ENCODE results near the gene PTGDS.

The PTGDS gene

DNA sequence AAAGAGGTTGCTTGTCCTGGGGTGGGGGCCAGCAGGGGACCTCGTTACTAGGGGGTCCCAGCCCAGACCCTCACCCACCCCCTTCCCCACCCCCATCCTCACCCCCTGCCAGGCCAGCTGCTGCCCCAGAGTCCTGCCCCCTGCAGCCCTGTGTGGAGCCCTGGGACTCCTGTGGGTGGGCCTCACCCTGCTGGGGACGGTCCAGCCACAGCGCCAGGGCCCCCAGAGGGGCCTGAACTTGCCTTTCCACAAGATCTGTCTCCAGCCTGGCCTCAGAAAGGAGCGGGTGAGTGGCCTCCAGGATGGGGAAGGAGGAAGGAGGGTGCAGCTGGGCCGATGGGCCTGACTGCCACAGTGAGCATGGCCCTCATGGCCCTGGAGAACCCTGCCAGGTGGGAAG lies 7.5 kb upstream of the PTGDS start:
- TF ChIP-seq, protein P1, sequence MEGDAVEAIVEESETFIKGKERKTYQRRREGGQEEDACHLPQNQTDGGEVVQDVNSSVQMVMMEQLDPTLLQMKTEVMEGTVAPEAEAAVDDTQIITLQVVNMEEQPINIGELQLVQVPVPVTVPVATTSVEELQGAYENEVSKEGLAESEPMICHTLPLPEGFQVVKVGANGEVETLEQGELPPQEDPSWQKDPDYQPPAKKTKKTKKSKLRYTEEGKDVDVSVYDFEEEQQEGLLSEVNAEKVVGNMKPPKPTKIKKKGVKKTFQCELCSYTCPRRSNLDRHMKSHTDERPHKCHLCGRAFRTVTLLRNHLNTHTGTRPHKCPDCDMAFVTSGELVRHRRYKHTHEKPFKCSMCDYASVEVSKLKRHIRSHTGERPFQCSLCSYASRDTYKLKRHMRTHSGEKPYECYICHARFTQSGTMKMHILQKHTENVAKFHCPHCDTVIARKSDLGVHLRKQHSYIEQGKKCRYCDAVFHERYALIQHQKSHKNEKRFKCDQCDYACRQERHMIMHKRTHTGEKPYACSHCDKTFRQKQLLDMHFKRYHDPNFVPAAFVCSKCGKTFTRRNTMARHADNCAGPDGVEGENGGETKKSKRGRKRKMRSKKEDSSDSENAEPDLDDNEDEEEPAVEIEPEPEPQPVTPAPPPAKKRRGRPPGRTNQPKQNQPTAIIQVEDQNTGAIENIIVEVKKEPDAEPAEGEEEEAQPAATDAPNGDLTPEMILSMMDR (conservative IDR thresholded peaks at IDR 0.05; ENCODE audit: low read depth, low read length) = no peak
- no peak for DNase-seq (ENCODE audit: low read depth)
- H3K4me3 ChIP-seq (ENCODE audit: low read length) = no peak overlapping the region

DNA sequence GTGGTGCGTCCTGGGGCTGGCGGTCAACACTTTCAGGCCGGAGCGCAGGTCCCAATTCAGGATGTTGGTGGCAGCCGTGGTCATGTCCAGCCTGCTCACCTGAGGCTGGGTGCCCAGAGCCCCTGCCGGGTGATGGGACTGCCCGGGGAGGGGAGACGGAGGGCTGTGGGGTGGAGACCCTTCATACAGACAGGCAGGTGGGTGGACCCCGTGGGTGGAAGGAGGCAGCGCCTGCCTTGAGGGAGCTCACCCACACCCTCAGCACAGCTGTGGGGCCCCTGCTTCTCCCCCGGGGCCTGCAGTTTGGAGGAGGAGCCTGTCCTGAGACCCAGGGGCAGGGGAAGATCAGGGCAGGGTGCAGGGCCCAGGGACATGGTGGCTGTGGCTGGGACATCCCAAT lies 6.9 kb upstream of the PTGDS start:
- DNase-seq (ENCODE audit: low read depth) = no peak
- TF ChIP-seq, protein P1 (conservative IDR thresholded peaks at IDR 0.05; ENCODE audit: low read depth, low read length) = no peak
- no peak overlapping the region for H3K4me3 ChIP-seq (ENCODE audit: low read length)

DNA sequence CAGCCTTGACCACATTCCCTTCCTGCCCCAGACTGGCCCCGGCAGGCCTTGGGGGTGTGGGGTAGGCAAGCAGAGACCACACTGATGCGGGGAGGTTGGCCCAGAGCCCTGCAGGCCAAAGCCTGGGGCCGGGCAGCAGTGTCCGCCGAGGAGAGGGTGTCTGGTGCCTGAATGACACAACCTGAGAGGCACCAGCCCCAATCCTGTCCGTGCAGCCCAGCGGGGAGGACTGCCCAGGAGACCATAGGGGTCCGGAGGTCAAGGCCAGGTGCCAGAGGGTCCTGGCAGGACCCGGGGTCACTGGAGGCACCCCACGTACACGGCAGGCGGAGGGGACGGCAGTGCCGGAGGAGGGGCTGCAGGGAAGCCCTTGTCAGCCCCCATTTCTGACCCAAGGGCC lies 5.6 kb upstream of the PTGDS start:
- no peak for DNase-seq (ENCODE audit: low read depth)
- TF ChIP-seq, protein P1 (conservative IDR thresholded peaks at IDR 0.05; ENCODE audit: low read depth, low read length) = no peak
- no peak overlapping the region for H3K4me3 ChIP-seq (ENCODE audit: low read length)

DNA sequence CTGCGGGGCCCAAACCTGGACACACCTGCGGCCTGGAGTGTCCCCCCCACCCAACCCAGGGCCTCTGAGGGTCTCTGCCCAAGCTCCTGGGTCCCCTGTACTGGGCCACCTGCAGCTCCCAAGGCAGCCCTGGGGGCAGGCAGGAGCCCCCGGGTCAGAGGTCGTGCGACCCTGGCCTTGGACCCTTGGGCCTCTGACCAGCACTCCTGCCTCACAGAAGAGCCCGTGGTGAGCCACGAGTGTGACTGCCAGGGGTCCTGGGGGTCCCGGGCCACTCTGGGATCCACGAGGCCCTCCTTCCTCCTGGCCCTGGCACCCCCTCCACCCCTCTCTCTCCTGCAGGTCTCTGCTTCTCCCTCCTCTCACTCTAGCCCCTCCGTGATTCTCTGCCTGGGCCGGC lies 5.0 kb upstream of the PTGDS start:
- no peak overlapping the region for H3K4me3 ChIP-seq (ENCODE audit: low read length)
- TF ChIP-seq, protein P1 (conservative IDR thresholded peaks at IDR 0.05; ENCODE audit: low read depth, low read length) = no peak
- DNase-seq (ENCODE audit: low read depth) = no peak

DNA sequence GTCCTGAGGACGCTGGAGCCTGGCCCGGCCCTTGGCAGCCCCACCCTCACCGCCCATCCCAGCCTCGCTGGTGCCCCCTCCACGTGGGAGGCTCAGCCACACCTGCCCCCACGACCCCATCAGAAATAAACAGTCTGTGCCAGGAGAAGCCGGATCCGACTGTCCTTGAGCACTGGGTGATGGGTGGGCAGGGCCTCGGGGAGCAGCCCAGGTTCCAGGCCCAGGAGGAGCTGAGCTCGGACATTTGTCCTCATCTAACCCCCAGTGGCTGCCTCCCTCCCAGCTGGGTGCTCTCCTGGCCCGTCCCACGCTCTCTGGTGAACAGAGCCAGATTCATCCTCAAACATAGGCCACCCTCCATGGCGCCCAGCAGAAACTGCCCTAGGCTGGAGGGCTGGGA lies 4.6 kb upstream of the PTGDS start:
- TF ChIP-seq, protein P1 (conservative IDR thresholded peaks at IDR 0.05; ENCODE audit: low read depth, low read length) = no peak
- H3K4me3 ChIP-seq (ENCODE audit: low read length) = no peak overlapping the region
- no peak for DNase-seq (ENCODE audit: low read depth)

DNA sequence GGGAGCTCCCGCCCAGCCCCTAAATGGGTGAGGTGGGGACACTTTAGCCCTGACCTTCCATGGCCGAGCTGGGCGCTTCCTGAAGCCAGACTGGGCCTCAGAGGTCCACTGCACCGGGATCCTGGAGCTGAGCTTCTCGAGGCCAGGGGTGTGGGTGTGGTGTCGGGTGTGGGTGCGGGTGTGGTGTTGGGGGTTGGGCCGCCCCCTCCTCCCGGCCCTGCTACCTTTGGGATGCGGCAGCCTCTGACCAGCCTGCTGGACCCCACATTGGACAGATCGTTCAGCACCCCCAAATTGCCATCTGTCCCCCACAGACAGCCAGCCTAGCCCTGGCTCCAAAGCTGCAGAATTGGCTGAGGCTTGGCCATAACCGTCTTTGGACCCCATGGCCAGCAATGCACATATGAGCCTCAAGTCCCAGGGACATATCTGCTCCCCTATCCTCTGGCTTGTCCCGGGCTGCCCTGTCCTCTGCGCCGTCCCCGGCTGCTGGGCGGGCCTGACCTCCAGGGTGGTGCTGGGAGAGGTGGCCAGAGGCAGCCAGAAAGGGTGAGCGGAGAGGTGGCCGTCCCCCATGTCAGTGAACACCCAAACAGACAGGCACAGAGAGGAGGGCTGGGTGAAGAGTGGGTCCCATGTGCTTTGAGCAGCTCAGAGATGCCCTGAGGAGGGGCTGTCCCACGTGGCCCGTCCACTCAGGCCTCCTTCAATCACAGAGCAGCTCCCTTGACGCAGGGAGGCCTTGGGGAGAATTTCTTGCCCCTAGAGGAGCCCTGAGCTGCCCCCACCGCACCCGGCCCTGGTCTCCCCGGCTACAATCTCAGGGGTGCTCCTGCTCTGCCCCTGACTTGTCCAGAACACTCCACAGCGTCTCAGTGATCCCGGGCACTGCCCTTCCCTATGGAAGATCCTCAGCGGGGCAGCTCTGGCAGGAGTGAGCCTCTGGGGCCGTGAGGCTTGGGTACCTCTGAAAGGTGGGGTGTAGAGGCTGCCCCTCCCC lies 3.4 kb upstream of the PTGDS start:
- DNase-seq (ENCODE audit: low read depth) = no peak
- no peak overlapping the region for H3K4me3 ChIP-seq (ENCODE audit: low read length)
- TF ChIP-seq, protein P1 (conservative IDR thresholded peaks at IDR 0.05; ENCODE audit: low read depth, low read length) = no peak

All from retinal pigment epithelial cell (primary cell).